HL-60/S4 treated with retinoic acid at 250 ng/mL for 4 days and 3 days (cell line): ENCODE measurements around the gene LBP.

Experiments
- in situ Hi-C: fragments of 300-500 bp; cut with MboI; formaldehyde crosslinking; loops from 2 replicates; pipeline ENCODE4 v1.7.0; 2022; ENCODE audit warnings: low sequenced_read_pairs

The LBP gene

DNA sequence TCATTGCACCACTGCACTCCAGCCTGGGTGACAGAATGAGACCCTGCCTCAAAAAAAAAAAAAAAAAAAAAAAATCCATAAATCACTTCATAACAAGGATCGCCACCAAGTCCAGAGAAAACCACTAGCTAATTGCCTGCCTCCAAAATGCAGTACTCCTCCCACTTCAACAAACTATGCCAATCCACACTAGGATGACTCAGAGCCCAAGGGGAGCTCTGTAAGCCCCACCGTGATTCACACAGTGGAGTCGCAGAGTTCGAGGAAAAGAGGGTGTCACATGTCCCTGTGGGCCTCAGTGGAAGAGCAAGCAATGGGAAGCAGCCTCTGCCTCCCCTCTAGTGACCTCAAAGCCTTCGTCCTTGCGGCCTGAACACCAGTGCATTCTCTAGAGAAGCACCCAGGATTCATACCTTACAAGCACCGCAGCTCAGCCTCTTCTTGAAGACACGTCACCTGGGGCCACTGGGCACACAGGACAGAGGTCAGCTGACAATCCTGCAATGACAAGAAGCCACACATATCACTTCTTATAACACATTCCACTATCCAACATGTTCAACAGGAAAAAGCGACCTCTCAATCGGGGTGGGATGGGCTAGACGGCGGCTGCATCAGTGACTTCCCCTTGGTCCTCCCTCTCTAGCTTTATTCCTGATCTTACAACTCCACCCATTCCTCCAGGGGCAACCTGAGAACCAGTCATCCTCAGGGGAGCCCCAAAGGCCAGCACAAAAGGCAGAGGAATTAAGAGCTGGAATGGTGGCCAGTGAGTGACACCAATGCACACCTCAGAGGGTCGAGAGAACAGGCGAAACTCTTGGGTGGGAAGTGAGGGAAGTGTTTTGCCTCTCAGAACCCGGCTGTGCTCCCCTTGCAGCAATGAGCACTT, 80.0 kb downstream of the LBP start:
- in situ Hi-C loops = no loop called here
